GM18868 (cell line): ENCODE data around the gene PHF2.
A peak's percentile ranks its signal among the peaks of the same experiment; 100 is the strongest.

Experiments used
- ATAC-seq: cut with Tn5 transposase; IDR thresholded peaks from one replicate; pipeline ENCODE4 v1.9.1; 2021; ENCODE audit warnings: mild to moderate bottlenecking, moderate library complexity; ENCODE audit not compliant: unreplicated experiment

PHF2 gene

DNA sequence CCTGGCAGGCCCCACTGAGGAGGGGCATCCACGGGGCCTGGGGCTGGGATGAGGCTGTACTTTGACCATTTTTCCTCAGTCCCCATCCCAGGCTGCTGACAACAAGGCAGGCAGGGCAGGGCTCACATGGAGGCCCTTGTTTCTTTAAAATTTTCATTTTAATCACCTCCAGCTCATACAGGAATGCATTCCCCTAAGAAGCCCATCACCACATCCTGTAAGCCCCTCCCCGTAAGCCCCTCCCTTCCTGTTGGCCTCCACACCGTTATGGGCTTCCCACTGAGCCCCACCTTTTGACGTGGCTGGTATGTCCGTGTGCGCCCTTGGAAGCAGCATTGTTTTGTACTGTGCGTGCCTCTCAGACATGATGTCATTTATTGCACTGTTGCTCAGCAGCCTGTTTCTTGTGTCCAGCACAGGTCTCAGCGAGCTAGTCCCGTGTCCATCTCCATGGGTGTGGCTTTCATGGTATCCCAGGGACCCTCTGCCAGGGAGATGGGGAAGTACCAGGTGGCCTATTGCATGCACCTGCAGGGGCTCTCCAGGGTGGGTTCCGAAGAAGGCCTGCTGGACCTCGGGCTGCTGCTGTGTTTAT lies 22.4 kb downstream of the PHF2 start:
- ATAC-seq: no peak

DNA sequence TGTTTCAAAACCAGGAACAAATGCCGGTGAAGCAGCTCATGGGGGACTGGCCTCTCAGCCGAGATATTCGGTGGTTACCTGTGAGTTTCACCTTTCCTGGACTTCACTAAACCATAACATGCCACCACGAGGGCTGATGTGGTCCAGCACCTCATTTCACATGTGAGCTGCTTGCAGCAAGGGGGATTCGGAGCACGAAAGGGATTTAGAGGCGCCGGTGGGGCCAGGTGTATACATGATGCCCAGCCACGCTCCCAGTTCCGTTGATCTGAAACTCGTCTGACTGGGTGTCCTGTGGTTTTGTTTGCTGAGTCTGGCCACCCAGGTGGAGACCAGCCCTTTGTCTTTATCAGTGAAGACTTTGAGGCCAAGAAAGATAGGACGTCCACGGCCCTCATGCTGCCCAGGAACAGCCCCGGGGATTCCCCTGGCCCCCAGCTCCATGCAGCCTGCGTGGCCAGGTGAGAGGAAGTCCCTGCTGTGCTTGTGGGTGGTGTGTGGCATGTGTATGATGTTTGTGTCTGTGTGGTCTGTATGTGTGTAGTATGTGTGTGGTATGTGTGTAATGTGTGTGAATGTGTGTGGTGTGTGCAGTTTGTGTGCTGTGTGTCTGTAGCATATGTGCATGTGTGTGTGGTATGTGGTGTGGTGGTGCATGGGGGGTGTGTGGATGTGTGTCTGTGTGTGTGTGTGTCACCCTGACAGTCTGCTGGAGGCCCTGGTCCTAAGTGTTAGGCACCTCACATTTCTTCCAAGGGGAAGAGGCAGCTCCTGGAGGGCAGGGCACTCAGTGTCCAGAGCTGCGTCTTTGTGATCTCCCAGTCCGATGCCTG lies 23.4 kb downstream of the PHF2 start:
- ATAC-seq: no peak

DNA sequence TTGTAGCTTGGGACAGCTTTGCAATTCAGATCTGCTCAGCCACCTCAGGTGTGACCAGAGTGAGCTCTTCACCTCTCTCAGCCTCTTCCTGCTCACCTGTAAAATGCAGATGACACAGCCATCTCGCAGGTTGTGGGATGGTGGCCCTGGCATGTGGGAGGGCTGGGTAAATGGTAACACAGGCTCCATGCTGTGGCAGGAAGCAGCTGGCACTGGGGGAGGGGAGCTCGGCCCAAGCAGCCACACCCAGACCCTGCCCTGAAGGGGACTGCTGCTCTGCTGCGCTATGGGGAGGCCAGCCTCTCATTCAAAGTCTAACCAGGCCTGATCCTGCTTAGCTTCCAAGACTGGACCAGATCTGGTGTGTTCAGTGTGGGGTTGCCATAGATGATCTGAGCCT lies 24.1 kb downstream of the PHF2 start:
- ATAC-seq: no peak

DNA sequence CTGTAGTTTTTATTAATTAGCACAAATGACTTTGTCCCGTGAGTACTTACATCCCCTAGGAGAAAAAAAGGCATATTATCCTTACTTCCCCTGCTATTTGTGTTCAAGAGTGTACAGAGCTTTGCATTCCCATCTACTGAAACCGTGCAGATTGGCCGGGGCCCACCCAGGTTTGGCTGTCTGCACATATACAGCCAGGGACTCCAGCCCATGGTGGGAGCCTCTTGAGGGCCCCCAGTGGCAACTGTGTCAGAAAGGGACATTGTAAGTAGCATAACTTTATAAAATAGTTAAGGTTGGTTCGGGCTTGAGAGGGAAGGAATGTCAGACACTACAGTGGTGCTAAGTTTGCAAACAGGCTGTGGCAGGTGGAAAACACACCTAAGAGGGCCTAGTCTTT lies 24.7 kb downstream of the PHF2 start:
- no peak for ATAC-seq

DNA sequence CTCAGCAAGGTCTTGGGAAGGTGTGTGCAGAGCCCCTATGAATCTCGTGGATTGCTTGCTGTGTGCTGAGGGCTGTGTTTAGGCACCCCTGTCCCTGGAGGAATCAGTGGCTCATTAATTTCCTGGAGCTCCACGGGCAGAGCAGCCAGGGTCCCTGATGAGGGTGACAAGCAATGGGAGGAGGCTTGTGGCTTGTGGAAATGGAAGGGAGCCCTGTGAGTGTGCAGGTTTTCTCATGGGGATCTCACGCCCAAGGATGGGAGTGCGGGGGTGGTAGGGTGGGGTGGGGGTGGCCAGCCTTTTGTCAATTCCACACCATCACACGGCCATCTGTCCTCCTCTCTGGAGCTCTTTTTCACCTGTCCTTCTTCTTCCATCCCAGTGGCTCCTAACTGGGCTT lies 25.3 kb downstream of the PHF2 start:
- ATAC-seq: no peak

DNA sequence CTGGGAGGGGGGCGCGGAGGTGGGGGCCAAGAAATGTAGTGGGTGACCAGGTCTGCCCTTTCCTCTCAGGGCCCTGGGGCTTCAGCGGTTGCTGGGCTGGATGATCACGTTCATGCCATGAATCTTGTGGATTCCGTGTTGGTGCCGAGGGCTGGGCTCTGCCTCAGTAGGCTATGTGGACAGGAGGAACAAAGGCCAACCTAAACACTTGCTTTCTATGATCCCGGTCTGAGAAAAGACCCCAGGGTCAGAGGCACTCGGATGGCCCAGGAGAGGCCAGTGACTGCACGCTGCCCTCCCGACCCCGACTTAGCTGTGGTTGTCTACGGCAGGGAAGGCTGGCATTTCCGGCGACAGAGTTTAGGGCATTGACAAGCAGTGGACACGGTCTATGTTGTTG lies 26.6 kb downstream of the PHF2 start:
- no peak for ATAC-seq

DNA sequence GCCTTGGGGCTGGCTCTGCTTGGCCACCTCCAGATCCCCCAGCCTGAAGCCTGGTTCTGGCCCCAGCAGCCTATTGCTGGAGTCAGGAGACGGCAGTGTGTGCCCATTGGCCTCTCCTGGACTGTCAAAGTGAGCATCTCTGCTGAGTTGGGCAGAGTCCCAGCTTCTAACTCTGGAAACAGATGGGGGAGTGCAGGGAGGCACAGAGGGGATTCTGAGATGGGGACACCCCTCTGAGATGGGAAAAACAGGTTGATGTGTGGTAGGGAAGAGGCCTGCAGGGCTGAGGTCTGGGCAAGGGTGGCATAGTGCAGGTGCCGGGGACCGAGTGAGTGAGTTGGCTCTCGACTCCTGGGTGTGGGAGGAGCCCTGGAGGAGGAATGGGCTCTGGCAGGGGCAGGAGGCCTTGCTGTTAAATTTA lies 27.5 kb downstream of the PHF2 start:
- no peak for ATAC-seq

DNA sequence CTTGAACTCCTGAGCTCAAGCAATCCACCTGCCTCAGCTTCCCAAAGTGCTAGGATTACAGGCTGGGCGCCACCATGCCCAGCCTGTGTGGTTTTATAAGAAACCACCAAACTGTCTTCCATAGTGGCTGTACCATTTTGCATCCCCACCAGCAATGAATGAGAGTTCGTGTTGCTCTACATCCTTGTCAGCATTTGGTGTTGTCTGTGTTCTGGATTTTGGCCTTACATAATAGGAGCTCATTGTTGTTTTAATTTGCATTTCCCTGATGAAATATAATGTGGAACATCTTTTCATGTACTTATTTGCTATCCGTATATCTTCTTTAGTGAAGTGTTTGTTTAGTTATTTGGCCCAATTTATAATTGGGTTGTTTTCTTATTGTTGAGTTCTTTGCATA lies 29.8 kb downstream of the PHF2 start:
- ATAC-seq: no peak

DNA sequence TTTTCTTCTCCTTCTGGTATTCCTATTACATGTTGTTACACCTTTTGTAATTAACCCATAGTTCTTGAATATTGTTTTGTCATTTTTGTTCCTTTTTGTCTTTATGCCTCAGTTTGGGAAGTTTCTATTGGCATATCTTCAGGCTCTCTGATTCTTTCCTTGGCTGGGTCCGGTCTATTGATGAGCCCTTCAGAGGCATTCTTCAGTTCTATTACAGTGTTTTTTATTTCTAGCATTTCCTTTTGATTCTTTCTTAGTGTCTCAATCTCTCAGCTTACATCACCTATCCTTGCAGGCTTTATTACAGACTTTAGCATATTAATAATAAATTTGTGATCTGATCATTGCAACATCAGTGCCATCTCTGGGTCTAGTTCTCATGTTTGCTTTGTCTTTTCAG lies 33.8 kb downstream of the PHF2 start:
- ATAC-seq: no peak

DNA sequence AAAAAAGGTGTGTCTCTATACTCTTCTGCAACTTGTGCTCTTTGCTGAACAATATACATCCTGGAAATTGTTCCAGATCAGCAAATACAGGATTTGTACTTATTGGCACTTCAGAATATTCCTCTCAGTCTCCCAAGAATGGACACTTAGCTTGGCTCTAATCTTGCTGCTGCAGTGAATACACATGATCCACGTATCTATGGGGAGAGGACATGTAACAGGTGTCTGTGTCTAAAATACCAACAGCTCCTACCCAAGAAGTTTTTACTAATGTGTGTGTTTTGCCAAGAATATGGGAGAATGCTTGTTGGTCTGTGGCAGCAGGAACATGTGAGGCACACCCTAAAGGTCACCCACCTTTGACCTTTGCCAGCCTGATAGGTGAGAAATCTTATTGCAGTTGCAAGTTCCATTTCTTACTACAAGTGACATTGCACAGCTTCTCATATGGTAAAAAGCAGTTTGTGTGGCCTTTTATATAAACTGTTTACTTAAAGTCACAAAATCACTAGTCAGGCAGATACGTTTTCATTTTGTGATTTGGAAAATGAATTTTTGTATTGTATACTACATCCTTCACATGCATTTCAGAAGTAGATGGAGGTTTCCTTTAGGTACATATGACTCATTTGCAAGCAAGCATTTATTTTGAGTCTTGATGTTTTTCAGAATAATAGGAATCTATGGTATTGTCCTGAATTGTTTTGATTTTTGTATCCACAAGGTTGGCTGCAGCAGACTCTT lies 35.8 kb downstream of the PHF2 start:
- ATAC-seq: no peak

DNA sequence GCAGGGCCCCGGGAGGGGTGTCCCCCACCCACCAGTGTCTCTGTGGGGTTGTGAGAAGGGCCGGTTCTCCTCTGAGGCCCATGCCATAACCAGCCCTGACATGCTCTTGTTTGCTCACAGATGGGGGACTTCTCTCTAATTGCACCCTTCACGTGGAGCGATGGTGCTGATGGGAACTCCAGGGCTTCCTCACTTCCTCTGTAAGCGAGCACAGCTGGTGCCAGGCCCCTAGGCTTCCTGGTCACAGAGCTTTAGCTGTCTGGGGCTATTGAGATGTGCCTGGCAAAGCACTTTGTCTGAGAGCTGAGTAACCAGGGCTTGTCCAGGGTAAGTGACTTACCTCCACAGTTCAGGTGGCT lies 36.4 kb downstream of the PHF2 start:
- peak; percentile 97 for ATAC-seq

DNA sequence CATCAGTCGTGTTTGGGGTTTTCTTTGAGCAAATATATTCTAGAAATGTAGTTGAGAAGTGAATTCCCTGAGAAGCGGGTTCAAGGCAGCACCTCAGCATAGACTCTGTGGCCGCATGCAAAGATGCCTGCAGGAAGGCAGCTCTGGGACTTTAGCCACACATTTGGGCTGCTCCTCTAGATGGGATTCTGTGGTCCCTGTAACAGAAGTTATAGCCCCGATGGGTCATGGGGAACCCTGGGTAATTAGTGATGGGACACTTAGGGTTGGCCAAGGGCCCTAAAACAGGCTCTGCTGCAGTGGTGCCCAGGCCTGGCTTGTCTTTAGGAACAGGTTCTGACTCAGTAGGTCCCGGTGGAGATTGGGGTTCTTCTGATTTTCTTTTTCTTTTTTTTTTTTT lies 36.8 kb downstream of the PHF2 start:
- ATAC-seq: no peak

DNA sequence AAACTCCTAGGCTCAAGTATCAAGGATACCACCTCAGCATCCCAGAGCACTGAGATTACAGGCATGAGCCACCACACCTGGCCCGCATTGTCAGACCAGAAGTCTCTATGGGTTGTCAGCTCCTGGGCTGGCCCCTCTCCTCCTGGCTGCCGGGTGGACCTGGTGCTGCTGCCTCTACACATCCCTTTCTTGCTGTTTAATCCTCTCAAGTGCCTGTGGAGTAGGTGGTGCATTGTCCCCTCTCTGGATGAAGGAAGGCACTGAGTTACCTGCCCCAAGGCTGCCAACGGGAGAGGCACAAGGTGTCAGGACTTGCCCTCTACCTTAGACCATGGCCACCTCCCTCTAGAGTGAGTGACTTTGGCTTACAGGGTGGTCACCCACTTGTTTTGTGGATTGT lies 37.4 kb downstream of the PHF2 start:
- no peak for ATAC-seq

DNA sequence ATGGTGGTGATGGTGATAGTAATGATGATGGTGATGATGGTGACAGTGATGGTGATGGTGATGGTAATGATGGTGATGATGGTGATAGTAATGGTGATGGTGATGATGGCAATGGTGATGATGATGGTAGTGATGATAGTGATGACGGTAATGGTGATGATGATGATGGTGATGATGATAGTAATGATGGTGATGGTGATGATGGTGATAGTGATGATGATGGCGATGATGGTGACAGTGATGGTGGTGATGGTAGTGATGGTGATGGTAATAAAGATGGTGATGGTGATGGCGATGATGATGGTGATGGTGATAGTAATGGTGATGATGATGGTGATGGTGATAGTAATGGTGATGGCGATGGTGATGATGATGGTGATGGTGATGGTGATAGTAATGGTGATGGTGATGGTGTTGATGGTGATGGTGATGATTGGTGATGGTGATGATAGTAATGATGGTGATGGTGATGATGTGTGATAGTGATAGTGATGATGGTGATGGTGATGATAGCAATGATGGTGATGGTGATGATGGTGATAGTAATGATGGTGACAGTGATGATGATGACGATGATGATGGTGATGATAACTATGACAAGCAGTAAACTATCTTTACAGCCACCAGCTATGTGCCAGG lies 38.6 kb downstream of the PHF2 start:
- ATAC-seq: no peak

DNA sequence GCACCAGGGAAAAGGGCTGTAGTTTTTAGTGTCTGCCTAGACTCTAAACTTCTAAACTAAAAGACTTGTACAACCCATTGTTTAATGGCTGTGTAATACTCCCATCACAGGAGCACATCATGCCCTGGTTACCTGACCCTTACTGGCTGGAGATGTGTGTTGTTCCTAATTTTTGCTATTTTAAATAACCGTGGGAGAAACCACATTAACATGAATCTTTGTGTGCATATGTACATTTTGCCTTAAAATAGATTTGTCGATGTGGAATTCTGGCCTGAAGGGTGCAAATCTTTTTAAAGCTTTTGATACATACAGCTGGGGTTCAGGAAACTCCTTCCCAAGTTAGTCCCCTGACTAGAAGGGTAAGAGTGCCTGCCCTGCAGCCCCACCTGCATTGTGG lies 39.7 kb downstream of the PHF2 start:
- ATAC-seq: no peak

DNA sequence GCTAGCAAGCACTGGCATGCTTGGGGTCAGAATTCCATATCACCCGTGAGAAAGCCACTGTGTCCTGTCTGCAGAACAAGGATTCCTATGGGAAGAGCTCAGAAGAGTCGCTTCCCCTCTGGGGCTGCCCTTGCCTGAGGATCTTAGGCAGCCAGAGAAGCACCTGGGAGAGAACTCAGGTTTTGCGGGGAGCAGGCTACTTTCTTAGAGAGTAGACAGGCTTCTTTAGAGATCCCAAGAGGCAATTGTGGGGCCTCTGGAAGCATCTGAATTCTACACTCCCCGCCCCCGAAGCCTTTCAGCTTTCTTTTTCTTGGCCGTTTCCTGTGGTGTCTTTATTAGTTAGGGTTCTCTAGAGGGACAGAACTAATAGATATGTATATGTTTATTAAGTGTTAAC lies 40.9 kb downstream of the PHF2 start:
- ATAC-seq: no peak

DNA sequence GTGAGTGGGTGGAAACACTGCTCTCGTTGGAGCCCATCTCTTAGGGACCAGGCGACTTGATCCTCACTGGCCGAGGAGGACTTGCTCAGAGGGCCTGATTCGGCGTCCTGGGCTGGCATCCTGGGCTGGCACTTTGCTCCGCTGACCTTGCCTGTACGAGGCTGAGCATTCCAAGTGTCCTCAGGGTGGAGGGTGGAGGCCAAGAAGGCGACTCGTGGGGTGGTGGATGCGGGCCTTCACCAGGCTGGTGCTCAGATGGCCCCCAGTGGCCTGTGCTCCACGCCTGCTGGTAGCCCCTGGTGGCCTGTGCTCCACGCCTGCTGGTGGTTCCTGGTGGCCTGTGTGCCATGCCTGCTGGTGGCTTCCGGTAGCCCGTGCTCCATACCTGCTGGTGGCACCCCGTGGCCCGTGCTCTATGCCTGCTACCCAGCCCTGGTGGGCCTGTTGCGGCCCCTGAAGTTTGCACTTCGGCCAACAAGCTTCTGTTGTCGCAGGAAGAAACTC lies 42.9 kb downstream of the PHF2 start:
- ATAC-seq: no peak

DNA sequence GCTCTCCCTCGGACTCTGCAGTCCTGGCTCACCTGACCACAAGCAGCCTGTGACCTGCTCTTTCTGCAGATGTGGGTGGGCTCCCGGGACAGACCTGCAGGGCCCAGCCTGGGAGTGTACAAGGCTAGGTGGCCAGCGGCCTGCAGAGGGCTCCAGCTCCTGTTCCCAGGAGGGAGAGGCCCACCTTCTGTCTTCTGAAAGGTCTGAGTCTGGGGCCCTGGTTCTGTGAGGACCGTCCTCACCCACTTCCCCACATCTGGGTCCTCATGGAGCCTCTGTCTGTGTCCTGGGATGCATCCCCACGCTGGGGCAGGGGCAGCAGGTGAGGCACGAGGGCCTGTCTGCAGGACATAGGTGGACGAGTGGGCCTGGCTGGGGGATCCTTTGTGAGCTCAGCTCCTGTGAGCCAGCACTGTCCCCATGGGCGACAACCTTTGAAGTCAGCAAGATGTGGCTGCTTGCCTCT lies 43.7 kb downstream of the PHF2 start:
- no peak for ATAC-seq

DNA sequence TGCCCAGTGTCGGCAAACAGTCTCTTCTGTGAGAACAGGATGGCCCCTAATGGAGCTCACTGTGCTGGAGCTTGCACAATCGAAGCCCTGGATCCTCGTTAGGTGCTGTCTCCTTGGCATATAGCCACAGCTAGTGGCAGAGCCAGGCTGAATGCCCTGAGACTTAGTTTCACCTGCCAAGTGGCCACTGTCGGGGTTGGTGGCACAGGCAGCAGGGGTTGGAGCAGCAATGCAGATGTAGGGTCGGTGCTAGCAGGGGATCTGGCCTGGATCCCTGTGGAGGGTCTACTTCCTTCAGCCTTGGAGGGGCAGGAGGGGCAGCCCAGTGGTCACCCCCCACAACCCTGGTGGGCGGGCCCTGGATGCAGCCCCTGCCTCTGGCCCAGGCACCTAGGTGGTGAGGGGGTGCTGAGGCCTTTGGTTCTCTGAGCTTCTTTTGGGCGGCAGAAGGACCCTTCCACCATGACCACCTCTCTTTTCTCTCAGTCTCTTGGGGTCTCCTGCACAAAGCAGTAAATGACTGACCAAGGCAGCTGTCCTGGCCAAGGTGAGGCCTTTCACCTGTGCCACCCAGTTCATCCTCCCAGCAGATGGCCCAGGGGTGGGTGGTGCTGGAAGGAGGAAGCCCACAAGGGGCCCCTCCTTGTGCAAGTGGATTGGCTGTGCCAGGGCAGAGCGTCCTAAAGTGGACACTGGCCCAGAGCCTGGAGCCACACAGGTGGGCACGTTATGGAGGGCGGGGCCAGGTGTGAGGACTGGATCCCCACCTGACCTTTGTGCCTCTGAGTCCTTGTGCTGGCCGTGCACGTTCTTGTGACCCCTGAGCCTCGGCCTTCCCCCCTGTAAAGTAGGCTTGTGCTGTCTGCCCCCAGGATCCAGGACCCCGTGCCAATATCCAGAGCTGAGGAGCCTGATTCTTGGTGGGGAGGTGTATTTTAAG lies 44.8 kb downstream of the PHF2 start:
- no peak for ATAC-seq

DNA sequence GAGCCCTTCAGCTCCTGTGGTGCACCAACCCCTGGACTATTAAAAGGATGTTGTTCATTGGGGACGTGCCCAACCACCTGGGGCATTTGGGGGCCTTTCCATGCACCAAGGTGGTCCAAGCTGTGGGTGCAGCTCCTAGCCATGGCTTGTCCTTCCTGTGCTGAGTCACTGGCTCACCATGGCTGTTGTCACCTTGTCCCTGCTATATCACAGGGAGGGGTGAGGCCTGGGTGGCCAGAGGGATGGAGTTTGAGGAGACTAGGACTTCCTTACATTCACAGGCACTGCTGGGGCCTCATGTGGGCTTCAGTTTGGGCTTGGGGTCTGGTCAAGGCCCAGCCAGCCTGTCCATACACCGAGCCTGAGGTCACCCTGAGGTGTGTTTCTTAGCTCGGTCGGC lies 45.5 kb downstream of the PHF2 start:
- ATAC-seq: no peak
